Measurements from ENCODE around the gene BCAP29. TPM values are rescaled to one million over a fixed set of nuclear protein-coding genes. Genes with fewer than 3 reads are reported as not detected.

BCAP29 gene
- total RNA-seq, 1 donor from 2014 or later, result 92.1 TPM

GRCh38 chr7:107544848-107545591, 35.0 kb upstream of the BCAP29 start:
- no peaks in the 10 kb centered on the region for H3K27me3 ChIP-seq
- H3K27ac ChIP-seq, result peak overlapping the region; percentile 70
- DNase-seq (ENCODE audit: extremely low spot score in 2 of 2), result no peak
- TF ChIP-seq POLR2AphosphoS5 (IDR thresholded peaks at IDR 0.05; ENCODE audit: insufficient read depth in 1 of 2, low read depth in 1 of 2) (no peak), CTCF (IDR thresholded peaks at IDR 0.05) (no peak), POLR2A (IDR thresholded peaks at IDR 0.05) (no peak)
- no peak overlapping the region for H3K4me3 ChIP-seq
- intact Hi-C loops (cut with DNase I), result no loop called here
- peaks cover 6% of the 10 kb centered on the region for H3K4me1 ChIP-seq
- peaks cover 3% of the 10 kb centered on the region for H3K9me3 ChIP-seq
- H3K36me3 ChIP-seq, result peaks cover 0 to 20% of the 10 kb centered on the region in 2 donors

- Histone ChIP-seq H3K27ac (no peak overlapping the region), H3K9me3 (no peaks in the 10 kb centered on the region), H3K36me3 (peaks cover 0 to 15% of the 10 kb centered on the region in 2 donors), H3K27me3 (no peaks in the 10 kb centered on the region), H3K4me3 (no peak overlapping the region), H3K4me1 (peaks cover 12% of the 10 kb centered on the region)
- no peak for TF ChIP-seq POLR2A (IDR thresholded peaks at IDR 0.05)
- no peak for TF ChIP-seq CTCF (IDR thresholded peaks at IDR 0.05)
- TF ChIP-seq POLR2AphosphoS5 (IDR thresholded peaks at IDR 0.05; ENCODE audit: insufficient read depth in 1 of 2, low read depth in 1 of 2), result no peak
- intact Hi-C loops (cut with DNase I), result no loop called here
- DNase-seq (ENCODE audit: extremely low spot score in 2 of 2), result no peak
Observed at GRCh38 chr7:107551936-107552335, 28.1 kb upstream of the BCAP29 start.

- Histone ChIP-seq H3K36me3 (peaks cover 0 to 20% of the 10 kb centered on the region in 2 donors), H3K4me3 (no peak overlapping the region), H3K9me3 (no peaks in the 10 kb centered on the region), H3K27ac (no peak overlapping the region), H3K27me3 (no peaks in the 10 kb centered on the region), H3K4me1 (peaks cover 28% of the 10 kb centered on the region)
- intact Hi-C loops (cut with DNase I), result no loop called here
- no peak for DNase-seq (ENCODE audit: extremely low spot score in 2 of 2)
- TF ChIP-seq POLR2AphosphoS5 (IDR thresholded peaks at IDR 0.05; ENCODE audit: insufficient read depth in 1 of 2, low read depth in 1 of 2) (no peak), POLR2A (IDR thresholded peaks at IDR 0.05) (no peak), CTCF (IDR thresholded peaks at IDR 0.05) (no peak)
Observed at GRCh38 chr7:107555893-107556292, 24.2 kb upstream of the BCAP29 start.

GRCh38 chr7:107559864-107560263, 20.2 kb upstream of the BCAP29 start:
- no peak for DNase-seq (ENCODE audit: extremely low spot score in 2 of 2)
- Histone ChIP-seq H3K4me1 (peaks cover 53% of the 10 kb centered on the region), H3K27me3 (no peaks in the 10 kb centered on the region), H3K36me3 (peaks cover 0 to 7% of the 10 kb centered on the region in 2 donors), H3K27ac (peak overlapping the region; percentile 49), H3K4me3 (no peak overlapping the region), H3K9me3 (no peaks in the 10 kb centered on the region)
- intact Hi-C loops (cut with DNase I), result no loop called here
- TF ChIP-seq POLR2AphosphoS5 (IDR thresholded peaks at IDR 0.05; ENCODE audit: insufficient read depth in 1 of 2, low read depth in 1 of 2) (no peak), CTCF (IDR thresholded peaks at IDR 0.05) (no peak), POLR2A (IDR thresholded peaks at IDR 0.05) (no peak)

GRCh38 chr7:107560898-107561516, 19.0 kb upstream of the BCAP29 start:
- DNase-seq (ENCODE audit: extremely low spot score in 2 of 2), result no peak
- no peak overlapping the region for H3K4me3 ChIP-seq
- H3K4me1 ChIP-seq, result peaks cover 57% of the 10 kb centered on the region
- no peaks in the 10 kb centered on the region for H3K27me3 ChIP-seq
- peaks cover 0 to 7% of the 10 kb centered on the region in 2 donors for H3K36me3 ChIP-seq
- H3K27ac ChIP-seq, result no peak overlapping the region
- TF ChIP-seq POLR2AphosphoS5 (IDR thresholded peaks at IDR 0.05; ENCODE audit: insufficient read depth in 1 of 2, low read depth in 1 of 2), result no peak
- no peak for TF ChIP-seq POLR2A (IDR thresholded peaks at IDR 0.05)
- TF ChIP-seq CTCF (IDR thresholded peaks at IDR 0.05), result no peak
- intact Hi-C loops (cut with DNase I), result no loop called here
- no peaks in the 10 kb centered on the region for H3K9me3 ChIP-seq
